SIG-M5 treated with dmso at 0.1 percent for 504 hours (cell line): Measurements from ENCODE around the gene PRDM10.

ENCODE experiments used
- DNase-seq: peaks from one replicate; lab custom pipeline; 2025; ENCODE audit not compliant: unreplicated experiment; lab: John Stamatoyannopoulos, UW

Gene PRDM10

DNA sequence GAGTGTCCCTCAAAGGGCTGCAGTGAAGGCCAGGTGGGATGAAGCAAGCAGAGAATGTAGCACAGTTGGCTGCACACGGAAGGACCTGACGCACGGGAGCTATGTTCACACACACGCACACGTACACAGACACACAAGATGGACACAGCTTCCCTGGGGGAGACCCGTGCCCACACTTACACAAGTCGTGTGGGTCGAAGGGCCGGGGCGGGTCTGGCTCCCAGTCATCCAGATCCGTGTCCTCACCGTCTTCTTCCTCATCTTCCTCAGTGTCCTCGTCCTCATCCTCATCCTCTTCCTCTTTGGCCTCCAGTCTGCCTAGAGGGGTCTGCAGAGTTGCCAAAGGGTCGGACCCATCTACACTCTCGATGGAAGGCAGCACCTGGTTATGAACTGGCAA, 55.7 kb downstream of the PRDM10 start:
- DNase-seq = no peak

DNA sequence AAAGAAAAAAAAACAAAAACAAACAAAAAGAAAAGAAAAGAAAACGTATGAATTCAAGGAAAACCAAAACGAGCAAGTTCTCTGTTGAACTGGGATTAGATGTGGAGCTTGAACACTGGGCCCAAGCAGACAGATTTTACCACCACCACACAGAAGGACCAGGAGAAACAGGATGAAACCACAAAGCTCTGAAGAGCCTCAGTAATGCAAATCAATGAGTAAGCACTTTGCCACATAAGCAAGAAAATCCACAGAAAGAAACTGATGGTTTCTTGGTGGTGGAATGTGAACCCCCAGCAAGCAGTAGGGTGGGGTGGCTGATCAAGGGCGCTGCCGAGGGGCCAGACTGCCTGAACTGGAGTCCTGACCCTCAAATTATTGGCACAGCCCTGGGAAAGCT, 56.4 kb downstream of the PRDM10 start:
- peak; percentile 14 for DNase-seq

DNA sequence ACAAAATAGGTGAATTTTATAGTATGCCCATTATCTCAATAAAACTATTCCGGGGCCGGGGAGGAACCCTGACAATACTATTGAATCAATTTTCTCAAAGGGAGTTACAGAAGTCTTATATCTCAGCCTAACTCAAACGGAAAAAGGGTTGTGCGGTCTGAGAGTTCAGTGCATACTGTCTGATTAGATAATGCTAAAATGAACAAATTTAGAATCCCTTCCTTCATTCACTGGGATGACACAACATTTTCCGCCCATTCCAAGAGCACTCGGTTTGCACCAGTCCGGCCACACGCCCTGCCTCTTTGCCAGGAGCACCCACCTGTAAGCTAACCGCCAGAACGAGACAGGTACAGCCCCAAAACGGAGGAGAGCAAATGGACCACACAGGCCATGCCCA, 57.3 kb downstream of the PRDM10 start:
- no peak for DNase-seq

DNA sequence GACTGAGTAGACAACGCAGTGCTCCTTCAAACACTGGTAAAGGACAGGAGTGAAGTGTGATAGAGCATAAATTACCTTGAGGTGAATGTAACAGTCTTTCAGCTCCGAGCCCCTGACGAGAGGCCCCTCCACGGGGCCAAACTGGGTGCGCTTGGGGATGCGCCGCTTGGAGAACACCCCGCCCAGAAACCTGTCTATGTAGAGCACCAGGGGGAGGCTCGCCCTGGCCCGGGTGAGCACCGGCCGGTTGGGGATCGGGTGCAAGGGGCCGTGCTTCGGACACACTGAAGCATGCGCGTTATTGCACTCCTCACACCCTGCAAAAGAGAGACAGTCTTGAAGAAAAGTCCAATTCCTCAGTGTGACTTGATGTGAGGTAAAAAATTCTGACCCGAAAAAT, 57.9 kb downstream of the PRDM10 start:
- no peak for DNase-seq

DNA sequence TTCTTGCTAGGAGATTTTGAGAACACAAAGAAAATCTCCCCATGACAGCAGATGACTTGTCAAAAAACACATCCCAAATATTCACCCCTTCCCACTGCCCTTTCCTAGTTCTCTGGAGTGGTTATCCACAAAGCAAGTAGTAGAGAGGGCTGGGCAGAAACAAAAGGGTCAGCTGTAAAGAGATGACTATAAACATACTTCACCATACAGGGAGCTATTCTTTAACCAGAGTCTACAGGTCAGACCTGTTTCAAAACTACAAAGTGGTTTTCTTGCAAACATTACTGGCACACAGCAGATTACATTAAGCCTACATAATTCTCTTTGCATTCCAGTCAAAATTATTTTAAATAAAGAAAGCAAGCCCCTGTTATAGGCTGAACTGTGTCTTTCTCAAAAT, 59.6 kb downstream of the PRDM10 start:
- DNase-seq = no peak

DNA sequence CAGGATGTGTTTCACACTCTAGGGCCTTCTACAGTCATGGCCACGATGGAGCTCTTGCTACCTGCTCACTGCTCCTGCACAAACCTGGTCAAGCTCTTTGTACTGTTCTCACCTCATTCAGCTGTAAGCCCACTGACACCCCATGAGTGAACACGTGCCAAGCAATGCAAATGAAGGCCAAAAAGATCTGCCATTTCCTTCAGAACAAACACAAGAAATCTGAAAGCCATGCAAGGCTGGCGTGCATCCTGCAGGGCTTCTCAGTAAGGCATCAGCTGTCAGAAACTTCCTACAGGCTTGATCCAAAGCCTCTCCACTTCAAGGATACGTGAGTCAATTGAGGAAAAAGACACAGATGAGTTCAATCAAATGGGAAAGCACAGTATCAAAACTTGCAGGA, 63.1 kb downstream of the PRDM10 start:
- no peak for DNase-seq

DNA sequence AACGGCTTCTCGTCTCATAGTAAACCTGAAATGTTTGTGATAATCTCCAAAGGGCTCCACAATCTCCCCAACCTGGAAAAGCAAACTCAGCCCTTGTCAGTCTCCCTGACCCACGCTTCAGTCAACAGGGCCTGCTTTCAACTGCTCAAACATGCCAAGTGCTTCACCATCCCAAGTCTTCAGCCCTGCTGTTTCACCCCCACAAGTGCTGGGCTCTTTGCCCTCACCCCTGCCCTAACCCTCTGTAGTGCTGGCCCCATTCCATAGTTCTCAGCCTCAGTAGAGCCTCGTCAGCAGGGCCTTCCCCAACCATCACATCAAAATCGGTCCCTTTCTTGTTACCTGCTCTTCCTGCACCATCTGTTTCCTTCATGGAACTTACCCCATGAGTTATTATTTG, 63.9 kb downstream of the PRDM10 start:
- no peak for DNase-seq

DNA sequence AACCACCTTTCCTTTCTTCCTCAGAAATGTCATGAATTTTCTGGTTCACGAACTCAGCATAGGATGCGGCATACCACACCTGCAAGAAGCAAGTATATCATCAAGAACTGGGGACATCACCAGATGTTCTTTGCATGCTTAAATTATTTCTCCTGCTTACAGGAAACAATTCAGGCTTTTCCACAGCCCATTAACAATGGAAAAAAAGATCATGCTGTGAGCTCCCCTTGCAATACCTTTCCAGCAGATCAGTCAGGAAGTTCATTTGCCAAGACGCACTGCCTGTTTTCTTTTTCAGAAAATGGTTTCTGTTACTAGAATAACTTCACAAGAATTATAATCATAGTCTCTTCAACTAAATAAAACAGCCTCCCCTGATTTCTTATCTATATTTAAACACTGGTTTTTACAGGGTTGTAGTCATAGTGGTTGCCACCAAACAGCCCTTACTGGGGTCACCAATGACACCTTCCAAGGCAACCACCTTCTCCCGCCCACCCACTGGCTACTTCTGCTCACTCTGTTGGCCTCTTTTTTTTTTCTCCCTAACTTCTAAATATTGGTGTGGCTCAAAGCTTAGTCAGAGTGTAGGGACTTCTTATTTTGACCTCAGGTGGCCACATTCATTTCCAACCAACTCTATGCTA, 64.9 kb downstream of the PRDM10 start:
- no peak for DNase-seq

DNA sequence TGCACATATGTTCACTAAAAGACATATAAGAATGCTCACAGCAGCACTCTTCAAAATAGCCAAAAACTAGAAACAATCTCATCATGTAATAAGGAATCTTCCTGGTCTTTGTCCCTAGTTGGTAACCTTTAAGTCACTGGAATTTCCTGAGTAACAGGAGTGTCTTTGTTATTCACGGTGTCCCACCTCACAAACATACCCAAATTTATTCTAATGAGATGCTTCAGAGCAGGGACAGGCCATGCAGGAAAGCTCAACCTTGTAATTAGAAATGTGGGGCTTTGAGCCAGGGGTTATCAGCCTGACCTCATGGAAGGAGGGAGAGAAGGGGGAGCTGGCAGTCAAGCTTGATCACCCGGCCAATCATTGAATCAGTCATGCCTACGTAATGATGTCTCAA, 66.9 kb downstream of the PRDM10 start:
- no peak for DNase-seq

DNA sequence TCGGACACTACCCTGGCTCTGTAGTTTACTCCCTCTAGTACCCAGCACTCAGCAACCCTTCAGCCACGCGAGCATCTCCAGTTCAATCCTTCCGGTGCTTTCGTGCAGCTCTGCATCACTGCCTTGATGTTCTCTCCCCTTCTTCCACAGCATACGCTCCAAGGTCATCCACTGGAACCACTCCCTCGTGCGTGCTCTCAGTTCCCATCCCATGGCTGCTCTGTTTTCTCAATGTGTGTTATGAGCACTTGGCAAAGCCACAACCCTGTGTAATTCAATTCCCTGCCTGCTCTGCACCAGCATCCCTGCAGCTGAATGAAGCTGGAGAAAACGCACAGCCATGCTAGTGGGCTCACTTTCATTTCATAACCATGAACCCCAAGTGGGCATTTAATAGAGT, 68.7 kb downstream of the PRDM10 start:
- DNase-seq = no peak

DNA sequence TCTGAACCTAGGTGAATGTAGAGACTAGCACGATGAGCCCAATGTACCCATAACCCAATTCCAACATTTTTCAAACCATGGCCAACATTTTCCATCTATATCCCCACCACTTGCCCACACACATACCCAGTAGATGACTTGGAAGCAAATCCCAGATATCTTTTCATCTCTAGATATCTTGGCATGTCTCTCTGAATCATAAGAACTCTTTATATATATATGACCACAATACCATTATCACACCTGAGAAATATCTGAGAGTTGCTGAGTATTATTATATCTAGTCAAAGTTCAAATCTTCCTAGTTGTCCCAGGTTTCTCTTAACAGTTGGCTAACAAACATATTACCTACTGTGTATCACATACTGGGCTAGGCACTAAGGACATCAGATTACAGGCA, 69.4 kb downstream of the PRDM10 start:
- DNase-seq = no peak

DNA sequence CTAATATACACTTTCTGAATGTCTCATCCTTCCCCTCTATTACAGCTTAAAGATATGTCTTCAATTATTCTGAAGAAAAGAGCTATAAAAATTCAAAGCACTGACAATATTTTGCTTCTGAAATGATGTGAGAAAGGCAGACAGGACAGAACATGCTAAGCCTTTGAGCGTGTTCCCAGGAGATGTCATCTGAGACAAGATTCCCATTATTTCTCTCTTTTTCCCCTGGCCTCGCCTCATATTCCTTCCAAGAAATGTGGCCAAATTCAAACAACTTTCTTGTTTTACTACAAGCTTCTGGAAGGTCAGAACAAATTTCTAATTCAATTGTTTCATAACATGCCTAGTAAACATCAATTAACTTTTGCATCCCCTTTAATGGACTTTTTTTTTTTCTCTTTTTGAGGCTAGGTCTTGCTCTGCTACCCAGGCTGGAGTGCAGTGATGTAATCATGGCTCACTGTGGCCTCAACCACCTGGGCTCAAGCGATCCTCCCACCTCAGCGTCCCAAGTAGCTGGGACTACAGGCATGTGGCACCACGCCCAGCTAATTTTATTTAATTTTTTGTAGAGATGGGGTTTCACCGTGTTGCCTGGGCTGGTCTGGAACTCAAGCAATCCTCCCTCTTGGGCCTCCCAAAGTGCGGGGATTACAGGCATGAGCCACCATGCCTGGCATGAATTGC, 70.1 kb downstream of the PRDM10 start:
- DNase-seq = no peak

DNA sequence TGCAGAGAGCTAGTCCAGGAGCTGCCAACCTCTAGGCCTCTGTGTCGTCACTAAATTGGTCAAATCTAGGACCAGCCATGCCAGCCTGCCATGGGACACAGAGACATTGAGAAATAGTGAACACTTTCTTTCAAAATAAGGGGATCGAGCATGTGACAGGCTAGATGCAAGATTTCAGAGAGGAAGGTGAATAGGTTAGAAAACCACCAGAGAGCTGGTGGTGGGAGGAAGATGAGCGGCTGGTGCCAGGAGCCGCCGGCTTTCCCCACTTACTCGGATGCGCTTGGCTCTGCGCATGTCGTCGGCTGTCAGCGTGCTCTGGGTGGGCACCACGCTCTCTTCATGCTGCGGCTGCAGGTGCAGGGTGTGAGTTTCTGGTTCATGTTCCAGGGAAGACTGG, 71.9 kb downstream of the PRDM10 start:
- peak; percentile 92 for DNase-seq

DNA sequence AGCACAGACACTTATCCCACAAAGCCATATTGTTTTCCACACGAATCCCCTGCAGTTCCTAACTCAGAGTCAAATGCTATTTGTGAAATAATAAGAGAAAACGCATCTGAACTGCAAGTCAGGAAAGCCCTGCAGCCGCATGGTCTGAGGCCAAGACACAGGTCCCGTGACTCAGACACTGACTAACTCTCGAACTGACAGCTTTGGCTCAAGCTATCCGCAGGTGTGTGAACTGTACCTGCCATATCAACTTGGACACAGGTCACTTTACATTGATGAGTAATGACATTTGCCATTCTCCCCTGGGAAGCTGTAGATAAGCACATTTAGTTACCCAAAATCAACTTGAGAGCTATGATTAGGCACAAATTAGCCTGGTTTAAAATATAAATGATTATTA, 72.3 kb downstream of the PRDM10 start:
- DNase-seq = no peak

DNA sequence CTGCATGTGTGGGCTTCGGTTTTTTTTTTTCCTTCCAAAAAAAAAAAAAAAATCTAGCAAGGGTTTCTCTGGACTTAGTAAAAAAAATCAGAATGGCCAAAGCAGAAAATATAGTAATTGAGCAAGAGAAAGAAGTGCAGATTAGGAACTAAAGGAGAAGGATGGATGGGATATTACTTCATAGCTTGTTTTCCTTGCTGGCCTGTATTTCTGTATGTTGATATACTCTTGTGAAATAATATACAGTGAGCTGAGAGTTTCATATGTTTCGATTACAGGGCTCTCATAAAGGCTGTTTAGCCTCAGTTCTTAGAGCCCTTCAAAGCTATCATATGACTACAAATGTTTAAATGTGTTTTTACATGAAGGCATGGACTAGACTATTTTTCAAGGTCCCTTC, 72.9 kb downstream of the PRDM10 start:
- DNase-seq = peak; percentile 86

DNA sequence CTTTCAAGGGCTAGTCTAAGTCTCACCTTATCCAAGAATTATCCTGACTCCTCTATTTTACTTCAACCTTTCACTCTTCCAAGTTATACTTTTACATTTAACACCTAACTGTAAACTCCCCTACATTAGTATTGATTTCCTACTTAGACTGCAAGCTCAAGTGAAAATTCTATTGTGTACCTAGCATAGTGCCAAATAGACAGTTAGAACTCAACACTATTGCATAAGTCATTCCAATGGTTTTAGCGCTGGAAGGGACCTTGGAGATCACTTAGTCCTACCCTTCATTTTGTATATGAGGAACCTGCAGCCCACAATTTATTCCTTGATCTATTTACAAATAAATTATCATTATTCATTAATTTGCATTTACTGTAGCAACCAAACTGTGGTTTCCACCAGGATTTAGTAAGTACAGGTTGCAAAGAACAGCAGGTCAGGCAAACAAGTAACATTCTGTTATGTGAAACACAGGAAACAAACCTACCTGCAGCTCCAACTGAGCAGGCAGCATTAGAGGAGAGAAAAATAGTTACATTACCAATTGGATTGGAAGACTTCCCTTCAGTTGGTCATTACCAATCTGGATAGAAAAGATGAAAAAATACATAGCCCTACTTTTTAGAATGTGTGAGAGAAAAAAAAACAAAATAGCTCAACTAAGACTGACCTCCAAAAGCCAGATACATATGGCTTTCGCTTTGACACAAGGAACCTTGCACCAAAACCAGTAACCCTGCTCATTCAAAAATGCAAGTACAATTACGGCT, 73.5 kb downstream of the PRDM10 start:
- no peak for DNase-seq

DNA sequence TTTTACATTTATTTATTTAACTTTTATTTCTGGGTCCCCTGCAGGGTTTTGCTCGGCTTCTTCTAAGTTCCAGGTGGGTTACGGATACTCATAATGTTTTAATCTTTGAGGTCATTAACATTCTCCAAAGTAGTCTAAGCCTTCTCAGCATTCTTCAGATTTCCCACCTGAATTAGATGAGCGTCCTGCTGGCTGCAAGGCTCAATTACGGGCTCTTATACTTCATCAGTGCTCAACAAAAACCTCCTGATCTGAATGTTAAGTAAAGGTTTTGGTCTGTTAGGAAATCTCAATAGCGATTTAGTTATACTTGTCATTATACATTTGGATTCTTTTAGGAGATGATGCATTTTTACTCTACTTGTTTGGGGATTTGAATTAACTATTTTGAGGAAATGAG, 80.0 kb downstream of the PRDM10 start:
- DNase-seq = no peak

DNA sequence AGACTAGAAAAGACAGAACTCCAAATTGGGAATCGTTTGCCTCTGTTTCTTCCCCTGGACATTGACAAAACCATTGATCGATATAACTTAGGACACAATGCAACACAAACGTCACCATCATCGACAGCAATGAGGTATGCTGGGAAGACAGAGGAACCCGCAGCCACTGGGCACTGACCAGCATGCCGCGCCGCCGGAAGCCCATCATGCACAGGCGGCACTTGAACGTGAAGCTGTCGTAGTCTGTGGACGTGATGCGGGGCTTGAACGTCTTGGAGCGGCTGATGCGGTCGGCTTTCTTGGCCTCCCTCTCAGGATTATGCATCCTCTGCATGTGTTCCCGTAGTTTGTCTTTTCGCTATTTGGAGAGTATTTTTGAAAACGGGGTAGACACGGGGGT, 84.3 kb downstream of the PRDM10 start:
- DNase-seq = no peak

DNA sequence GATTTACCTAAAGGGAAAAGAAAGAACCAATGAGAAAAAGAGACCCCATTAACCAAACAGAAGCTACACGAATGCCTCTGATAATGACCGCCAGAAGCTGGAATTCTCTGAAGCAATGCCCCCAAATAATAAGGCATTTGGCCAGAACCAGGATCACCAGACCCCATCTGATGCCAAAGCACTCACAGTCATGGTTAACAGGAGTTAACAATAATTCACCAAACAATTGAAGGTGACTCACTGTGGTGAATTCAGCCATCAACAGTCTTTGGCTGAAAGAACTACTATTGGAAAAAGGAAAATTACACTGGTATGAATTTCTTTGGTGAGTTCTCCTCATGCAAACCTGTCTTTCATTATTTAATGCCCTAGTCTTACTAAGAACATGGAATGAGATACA, 85.4 kb downstream of the PRDM10 start:
- no peak for DNase-seq

DNA sequence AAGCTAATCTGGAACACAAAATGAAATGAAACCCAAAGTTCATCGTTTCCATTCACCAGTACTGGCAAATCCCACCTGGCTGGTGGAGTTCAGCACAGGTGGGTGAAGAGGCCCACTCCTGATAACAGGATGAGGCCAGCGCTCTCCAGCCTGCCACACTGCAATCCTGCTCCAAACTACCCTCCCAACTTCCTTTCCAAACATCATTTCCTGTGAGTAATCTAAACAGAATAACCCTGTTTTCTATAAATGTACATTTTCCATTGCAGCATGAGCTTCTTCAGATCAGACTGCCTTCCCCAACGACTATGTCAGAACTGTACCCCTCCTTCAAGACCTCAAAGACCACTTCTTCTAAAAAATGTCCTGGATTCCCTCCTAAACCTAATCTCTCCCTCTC, 91.3 kb downstream of the PRDM10 start:
- DNase-seq = peak; percentile 12

DNA sequence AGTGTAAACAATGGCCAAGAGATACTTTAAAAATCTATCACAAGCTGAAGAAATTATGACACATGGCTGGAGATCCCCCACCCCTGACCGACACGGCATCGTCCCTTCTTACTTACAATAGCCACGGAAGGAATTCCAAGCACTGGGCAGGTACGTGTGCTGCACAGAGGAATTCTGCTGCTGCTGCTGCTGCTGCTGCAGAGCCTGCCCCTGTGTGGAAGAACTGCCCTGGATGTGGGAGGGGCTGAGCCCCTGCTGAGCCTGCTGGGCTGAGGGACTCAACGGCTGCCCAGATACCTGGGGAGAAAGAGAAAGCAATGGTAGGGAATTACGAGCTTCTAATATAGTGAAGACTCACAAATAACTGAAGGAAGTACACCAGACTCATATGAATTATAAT, 92.3 kb downstream of the PRDM10 start:
- DNase-seq = no peak

DNA sequence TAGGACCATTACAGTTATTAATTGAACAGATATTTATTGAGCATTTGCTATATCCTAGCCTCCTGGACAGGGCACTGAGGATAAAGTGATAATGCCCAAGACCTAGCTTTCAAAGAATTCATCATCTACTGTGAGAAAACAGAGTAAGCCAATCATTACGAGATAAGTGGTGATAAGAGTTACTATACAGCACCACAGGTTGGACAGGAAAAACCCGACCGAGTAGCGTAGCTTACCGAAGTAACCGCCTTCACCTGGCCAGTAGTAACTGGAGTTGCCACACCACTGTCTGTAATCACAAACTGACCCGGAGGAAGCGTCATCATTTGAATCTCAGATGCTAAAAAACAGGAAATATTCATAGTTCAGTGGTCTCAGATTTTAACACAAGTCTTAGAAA, 97.2 kb downstream of the PRDM10 start:
- no peak for DNase-seq
